CD8-positive, alpha-beta memory T cell (primary cell): ENCODE data around the gene CELA1. TPM values are rescaled to one million over a fixed set of nuclear protein-coding genes. Genes with fewer than 3 reads are reported as not detected.
A peak's percentile ranks its signal among the peaks of the same experiment; 100 is the strongest.

Source experiments
- CTCF ChIA-PET: fragments of 350-600 bp; sonication (Branson Sonifier 250); formaldehyde crosslinking; loops from one replicate; lab custom pipeline; 2021; ENCODE audit warnings: antibody characterized with exemption; lab: Charles Lee
- POLR2A ChIA-PET: fragments of 350-600 bp; sonication (Branson Sonifier 250); formaldehyde crosslinking; loops from one replicate; lab custom pipeline; 2021; ENCODE audit warnings: antibody characterized with exemption; lab: Charles Lee
- DNase-seq, 5 donors: peaks; one replicate each; pipeline versions ENCODE4 v3.0.0 to v3.0.0-alpha.2; 2020 to 2022; ENCODE audit warnings: mixed read lengths in 1 of 5
- H3K27ac ChIP-seq: one replicate; pipeline ENCODE4 v1.7.0; 2013; ENCODE audit warnings: low read depth, mild to moderate bottlenecking, low read length, moderate library complexity
- H3K27me3 ChIP-seq: 2 replicates; pipeline ENCODE4 v1.7.0; 2013; ENCODE audit warnings: low read length, mild to moderate bottlenecking; ENCODE audit not compliant: insufficient read depth, poor library complexity, severe bottlenecking
- H3K36me3 ChIP-seq: 2 replicates; pipeline ENCODE4 v1.7.0; 2013; ENCODE audit warnings: mild to moderate bottlenecking, low read length, moderate library complexity; ENCODE audit not compliant: insufficient read depth
- H3K4me1 ChIP-seq: 2 replicates; pipeline ENCODE4 v1.7.0; 2013; ENCODE audit warnings: mild to moderate bottlenecking, low read length, moderate library complexity; ENCODE audit not compliant: insufficient read depth
- H3K4me3 ChIP-seq: 2 replicates; pipeline ENCODE4 v1.7.0; 2013; ENCODE audit warnings: mild to moderate bottlenecking, low read length
- H3K9me3 ChIP-seq: 2 replicates; pipeline ENCODE4 v1.7.0; 2013; ENCODE audit warnings: mild to moderate bottlenecking, low read length
- H3K27ac Mint-ChIP-seq, 8 donors: one replicate each; pipeline ENCODE4 v1.8.0; 2020 to 2021; ENCODE audit warnings: mixed read lengths in 8 of 8, mild to moderate bottlenecking in 6 of 8, inconsistent platforms in 3 of 8, moderate library complexity in 3 of 8
- H3K27me3 Mint-ChIP-seq, 2 donors: one replicate each; pipeline ENCODE4 v1.8.0; 2020 to 2021; ENCODE audit warnings: mixed read lengths in 2 of 2, mild to moderate bottlenecking in 1 of 2, moderate library complexity in 1 of 2
- H3K36me3 Mint-ChIP-seq, 3 donors: one replicate each; pipeline ENCODE4 v1.8.0; 2020 to 2021; ENCODE audit warnings: mixed read lengths in 3 of 3, inconsistent platforms in 1 of 3, mild to moderate bottlenecking in 1 of 3
- H3K4me1 Mint-ChIP-seq, 3 donors: one replicate each; pipeline ENCODE4 v1.8.0; 2020 to 2021; ENCODE audit warnings: mixed read lengths in 3 of 3, inconsistent platforms in 1 of 3, mild to moderate bottlenecking in 1 of 3
- H3K4me3 Mint-ChIP-seq, 7 donors: one replicate each; pipeline ENCODE4 v1.8.0; 2020 to 2021; ENCODE audit warnings: mixed read lengths in 7 of 7, mild to moderate bottlenecking in 6 of 7, moderate library complexity in 4 of 7, inconsistent platforms in 2 of 7
- H3K9me3 Mint-ChIP-seq, 5 donors: one replicate each; pipeline ENCODE4 v1.8.0; 2020 to 2022; ENCODE audit warnings: mixed read lengths in 5 of 5, mild to moderate bottlenecking in 3 of 5, moderate library complexity in 2 of 5, inconsistent platforms in 1 of 5
- polyA plus RNA-seq: library from polyadenylated mRNA; unstranded; fragments of 300-500 nt; fragmentation: Illumina TruSeq; gene quantifications from one replicate; pipeline ENCODE4 v1.2.3, GENCODE V29; 2021
- total RNA-seq, 2 experiments: library from RNA; stranded (reverse); gene quantifications; one replicate each; pipeline ENCODE4 v1.2.3, GENCODE V29; 2021

CELA1 gene
- total and polyA plus RNA-seq, 3 experiments from 2014 or later, result 0.71 TPM; not detected in 2

- no peaks in the 10 kb centered on the region for H3K9me3 ChIP-seq
- no peaks in the 10 kb centered on the region for H3K27me3 ChIP-seq
- H3K4me1 ChIP-seq, result peaks cover 32% of the 10 kb centered on the region
- H3K27me3 Mint-ChIP-seq, result peaks cover 0 to 3% of the 10 kb centered on the region in 2 donors
- H3K4me3 Mint-ChIP-seq, result no peak overlapping the region
- H3K9me3 Mint-ChIP-seq, result no peaks in the 10 kb centered on the region
- peaks cover 3 to 40% (median 17%) of the 10 kb centered on the region in 3 donors for H3K36me3 Mint-ChIP-seq
- ChIA-PET POLR2A (no interaction called here), CTCF (interaction anchor here (1.4 to 1.5 kb wide), 2 partner anchors 11 to 17 kb away, joined by 3 to 4 read pairs; no protein-coding TSS in a partner anchor)
- DNase-seq, result no peak
- no peak overlapping the region for H3K4me3 ChIP-seq
- H3K4me1 Mint-ChIP-seq, result peaks cover 29 to 54% (median 46%) of the 10 kb centered on the region in 3 donors
- no peak overlapping the region for H3K27ac ChIP-seq
- peak overlapping the region in 4 of 8 donors; percentile 51 to 91 (median 73) for H3K27ac Mint-ChIP-seq
- peaks cover 3% of the 10 kb centered on the region for H3K36me3 ChIP-seq
Measured at GRCh38 chr12:51372021-51372420, 25.5 kb upstream of the CELA1 start.

GRCh38 chr12:51371295-51371953 is 24.9 kb upstream of the CELA1 start:
- POLR2A ChIA-PET, result no interaction called here

GRCh38 chr12:51370667-51371066 is 24.2 kb upstream of the CELA1 start:
- Mint-ChIP-seq H3K4me3 (peak overlapping the region in 1 of 7 donors; percentile 16), H3K9me3 (no peaks in the 10 kb centered on the region), H3K36me3 (peaks cover 3 to 33% (median 17%) of the 10 kb centered on the region in 3 donors), H3K4me1 (peaks cover 29 to 56% (median 46%) of the 10 kb centered on the region in 3 donors), H3K27ac (peak overlapping the region in 6 of 8 donors; percentile 34 to 100 (median 90)), H3K27me3 (peaks cover 0 to 3% of the 10 kb centered on the region in 2 donors)
- CTCF ChIA-PET, result no interaction called here
- Histone ChIP-seq H3K27ac (no peak overlapping the region), H3K36me3 (peaks cover 3% of the 10 kb centered on the region), H3K4me3 (no peak overlapping the region), H3K27me3 (no peaks in the 10 kb centered on the region), H3K9me3 (no peaks in the 10 kb centered on the region), H3K4me1 (peaks cover 32% of the 10 kb centered on the region)
- no peak for DNase-seq
- POLR2A ChIA-PET, result no interaction called here

More at GRCh38 chr12:51371295-51371953, 24.9 kb upstream of the CELA1 start:
- no peak for DNase-seq
- CTCF ChIA-PET, result interaction anchor here (1.4 to 1.5 kb wide), 2 partner anchors 12 to 18 kb away, joined by 3 to 4 read pairs; no protein-coding TSS in a partner anchor
- H3K36me3 Mint-ChIP-seq, result peaks cover 3 to 35% (median 17%) of the 10 kb centered on the region in 3 donors
- H3K27me3 Mint-ChIP-seq, result peaks cover 0 to 3% of the 10 kb centered on the region in 2 donors
- Histone ChIP-seq H3K27ac (no peak overlapping the region), H3K4me3 (no peak overlapping the region), H3K27me3 (no peaks in the 10 kb centered on the region), H3K4me1 (peaks cover 32% of the 10 kb centered on the region), H3K9me3 (no peaks in the 10 kb centered on the region), H3K36me3 (peaks cover 3% of the 10 kb centered on the region)
- peaks cover 29 to 56% (median 46%) of the 10 kb centered on the region in 3 donors for H3K4me1 Mint-ChIP-seq
- no peaks in the 10 kb centered on the region for H3K9me3 Mint-ChIP-seq
- peak overlapping the region in 6 of 8 donors; percentile 61 to 91 (median 78) for H3K27ac Mint-ChIP-seq
- peak overlapping the region in 1 of 7 donors; percentile 75 for H3K4me3 Mint-ChIP-seq

- Mint-ChIP-seq H3K27ac (peak overlapping the region; percentile 40 to 100 (median 96)), H3K27me3 (peaks cover 0 to 3% of the 10 kb centered on the region in 2 donors), H3K9me3 (no peaks in the 10 kb centered on the region), H3K4me1 (peaks cover 29 to 56% (median 42%) of the 10 kb centered on the region in 3 donors), H3K36me3 (peaks cover 3 to 26% (median 10%) of the 10 kb centered on the region in 3 donors), H3K4me3 (peak overlapping the region; percentile 62 to 85 (median 79))
- Histone ChIP-seq H3K4me3 (peak overlapping the region; percentile 62), H3K27ac (no peak overlapping the region), H3K27me3 (no peaks in the 10 kb centered on the region), H3K4me1 (peaks cover 32% of the 10 kb centered on the region), H3K9me3 (no peaks in the 10 kb centered on the region), H3K36me3 (peaks cover 3% of the 10 kb centered on the region)
- POLR2A ChIA-PET, result interaction anchor here (0.6 to 2.8 kb wide), 11 partner anchors 14 to 610 kb away, joined by 3 to 31 read pairs (median 3); partner anchors contain the start of genes DAZAP2, GALNT6, POU6F1 and SLC11A2
- no peak for DNase-seq
- CTCF ChIA-PET, result interaction anchor here (0.8 to 2.1 kb wide), 10 partner anchors 10 to 163 kb away, joined by 3 to 7 read pairs (median 4); no protein-coding TSS in a partner anchor
Measured at GRCh38 chr12:51369581-51369980, 23.1 kb upstream of the CELA1 start.

GRCh38 chr12:51368640-51369517 is 22.4 kb upstream of the CELA1 start:
- peak overlapping the region; percentile 40 to 100 (median 96) for H3K27ac Mint-ChIP-seq
- Histone ChIP-seq H3K27me3 (no peaks in the 10 kb centered on the region), H3K9me3 (no peaks in the 10 kb centered on the region), H3K36me3 (no peaks in the 10 kb centered on the region), H3K4me3 (peak overlapping the region; percentile 62), H3K4me1 (peaks cover 32% of the 10 kb centered on the region), H3K27ac (peak overlapping the region; percentile 4)
- H3K36me3 Mint-ChIP-seq, result peaks cover 3 to 26% (median 9%) of the 10 kb centered on the region in 3 donors
- peaks cover 0 to 3% of the 10 kb centered on the region in 2 donors for H3K27me3 Mint-ChIP-seq
- ChIA-PET POLR2A (interaction anchor here (0.6 to 2.8 kb wide), 11 partner anchors 15 to 609 kb away, joined by 3 to 31 read pairs (median 3); partner anchors contain the start of genes CSRNP2, DAZAP2, GALNT6 and POU6F1), CTCF (interaction anchor here (0.8 to 2.1 kb wide), 10 partner anchors 9 to 164 kb away, joined by 3 to 7 read pairs (median 4); no protein-coding TSS in a partner anchor)
- peak; percentile 79 to 96 (median 94) for DNase-seq
- peaks cover 29 to 56% (median 42%) of the 10 kb centered on the region in 3 donors for H3K4me1 Mint-ChIP-seq
- H3K9me3 Mint-ChIP-seq, result no peaks in the 10 kb centered on the region
- H3K4me3 Mint-ChIP-seq, result peak overlapping the region; percentile 62 to 85 (median 79)

- H3K4me3 Mint-ChIP-seq, result no peak overlapping the region
- CTCF ChIA-PET, result no interaction called here
Measured at GRCh38 chr12:51365276-51365675, 18.8 kb upstream of the CELA1 start.

GRCh38 chr12:51364001-51364400 is 17.5 kb upstream of the CELA1 start:
- Mint-ChIP-seq H3K4me3 (no peak overlapping the region), H3K4me1 (peaks cover 15 to 20% (median 15%) of the 10 kb centered on the region in 3 donors), H3K36me3 (peaks cover 3 to 39% (median 11%) of the 10 kb centered on the region in 3 donors), H3K27me3 (peaks cover 0 to 1% of the 10 kb centered on the region in 2 donors), H3K9me3 (no peaks in the 10 kb centered on the region), H3K27ac (peak overlapping the region in 2 of 8 donors; percentile 17 to 42)
- ChIA-PET CTCF (no interaction called here), POLR2A (no interaction called here)
- H3K4me1 ChIP-seq, result peaks cover 18% of the 10 kb centered on the region
- H3K9me3 ChIP-seq, result no peaks in the 10 kb centered on the region
- no peaks in the 10 kb centered on the region for H3K36me3 ChIP-seq
- no peak for DNase-seq
- no peaks in the 10 kb centered on the region for H3K27me3 ChIP-seq
- no peak overlapping the region for H3K4me3 ChIP-seq
- no peak overlapping the region for H3K27ac ChIP-seq

More at GRCh38 chr12:51365276-51365675, 18.8 kb upstream of the CELA1 start:
- POLR2A ChIA-PET, result no interaction called here
- DNase-seq, result no peak
- Mint-ChIP-seq H3K36me3 (peaks cover 3 to 28% (median 8%) of the 10 kb centered on the region in 3 donors), H3K27ac (peak overlapping the region in 2 of 8 donors; percentile 3 to 56), H3K27me3 (peaks cover 0 to 1% of the 10 kb centered on the region in 2 donors), H3K9me3 (no peaks in the 10 kb centered on the region), H3K4me1 (peaks cover 24 to 33% (median 27%) of the 10 kb centered on the region in 3 donors)
- Histone ChIP-seq H3K36me3 (no peaks in the 10 kb centered on the region), H3K27ac (no peak overlapping the region), H3K27me3 (no peaks in the 10 kb centered on the region), H3K4me1 (peaks cover 31% of the 10 kb centered on the region), H3K9me3 (no peaks in the 10 kb centered on the region), H3K4me3 (no peak overlapping the region)
